GM18870 (cell line): ENCODE measurements around the gene BCL11B.

Experiments used
- ATAC-seq: cut with Tn5 transposase; IDR thresholded peaks from one replicate; pipeline ENCODE4 v1.9.1; 2021; ENCODE audit warnings: moderate library complexity; ENCODE audit not compliant: unreplicated experiment

BCL11B gene

GRCh38 chr14:99256483-99256874 lies 15.5 kb downstream of the BCL11B start:
- ATAC-seq, result no peak

GRCh38 chr14:99255621-99256482 lies 16.1 kb downstream of the BCL11B start:
- no peak for ATAC-seq

GRCh38 chr14:99254328-99255009 lies 17.5 kb downstream of the BCL11B start:
- ATAC-seq, result no peak

GRCh38 chr14:99253890-99254289 lies 18.1 kb downstream of the BCL11B start:
- no peak for ATAC-seq

- ATAC-seq, result no peak
Measured at GRCh38 chr14:99252940-99253868, 18.8 kb downstream of the BCL11B start.

GRCh38 chr14:99252443-99252939 lies 19.5 kb downstream of the BCL11B start:
- ATAC-seq, result no peak

- ATAC-seq, result no peak
Measured at GRCh38 chr14:99251721-99252120, 20.3 kb downstream of the BCL11B start.

GRCh38 chr14:99250636-99251208 lies 21.3 kb downstream of the BCL11B start:
- no peak for ATAC-seq

- ATAC-seq, result no peak
Measured at GRCh38 chr14:99249389-99249788, 22.6 kb downstream of the BCL11B start.

GRCh38 chr14:99248761-99249171 lies 23.2 kb downstream of the BCL11B start:
- ATAC-seq, result no peak

- ATAC-seq, result no peak
Measured at GRCh38 chr14:99247772-99248171, 24.2 kb downstream of the BCL11B start.

GRCh38 chr14:99247101-99247729 lies 24.8 kb downstream of the BCL11B start:
- ATAC-seq, result no peak

GRCh38 chr14:99246536-99247097 lies 25.4 kb downstream of the BCL11B start:
- ATAC-seq, result no peak

GRCh38 chr14:99245564-99246511 lies 26.2 kb downstream of the BCL11B start:
- ATAC-seq, result no peak

GRCh38 chr14:99244941-99245563 lies 26.9 kb downstream of the BCL11B start:
- no peak for ATAC-seq

- ATAC-seq, result no peak
Measured at GRCh38 chr14:99244367-99244901, 27.6 kb downstream of the BCL11B start.

- no peak for ATAC-seq
Measured at GRCh38 chr14:99242816-99243721, 28.9 kb downstream of the BCL11B start.
